SK-N-SH (cell line): ENCODE results near the gene ZFAND6. TPM values are rescaled to one million over a fixed set of nuclear protein-coding genes. Genes with fewer than 3 reads are reported as not detected.

ENCODE experiments used
- CTCF ChIA-PET: fragments of 300-600, 350-600 bp; formaldehyde crosslinking; extraction: SDS; loops from one replicate; lab custom pipeline; 2021; lab: Yijun Ruan, JAX
- POLR2A ChIA-PET: fragments of 350-600 bp; sonication (Branson Sonifier 250); formaldehyde crosslinking; extraction: SDS; loops from one replicate; lab custom pipeline; 2020; ENCODE audit warnings: antibody characterized with exemption, inconsistent platforms; lab: Yijun Ruan, JAX
- DNase-seq: peaks from one replicate; pipeline ENCODE4 v3.0.0; 2012
- H2AFZ ChIP-seq: fragments of 200-600 bp; sonication (generic); 2 replicates; pipeline ENCODE4 v1.8.1; 2016; ENCODE audit warnings: antibody characterized with exemption, mild to moderate bottlenecking, low read depth
- H3F3A ChIP-seq: fragments of 200-600 bp; sonication (generic); replicated peaks from 2 replicates; pipeline ENCODE3; 2016; ENCODE audit warnings: antibody characterized with exemption, mild to moderate bottlenecking; ENCODE audit not compliant: insufficient read depth
- H3K27ac ChIP-seq, 2 experiments: fragments of 200-500 bp in 1 of 2; fragments of 200-600 bp in 1 of 2; sonication (Bioruptor generic) in 1 of 2; sonication (generic), shearing (Covaris generic) in 1 of 2; 2 replicates each; pipeline versions ENCODE4 v1.5.1 to v1.6.1; 2014 to 2016; ENCODE audit warnings: low read depth in 2 of 2, inconsistent platforms in 1 of 2, low read length in 1 of 2, mild to moderate bottlenecking in 1 of 2, mixed read lengths in 1 of 2
- H3K27me3 ChIP-seq: fragments of 200-600 bp; sonication (generic), shearing (Covaris generic); 2 replicates; pipeline ENCODE4 v1.6.1; 2016; ENCODE audit warnings: mixed run types; ENCODE audit not compliant: insufficient read depth
- H3K36me3 ChIP-seq, 2 experiments: fragments of 200-500 bp in 1 of 2; fragments of 200-600 bp in 1 of 2; sonication (Bioruptor generic) in 1 of 2; sonication (generic) in 1 of 2; replicated peaks in 1 of 2; 2 replicates each; pipeline versions ENCODE3 to v1.5.1; 2014 to 2016; ENCODE audit warnings: low read length in 1 of 2, mild to moderate bottlenecking in 1 of 2; ENCODE audit not compliant: insufficient read depth in 2 of 2, control insufficient read depth in 1 of 2
- H3K4me1 ChIP-seq, 2 experiments: fragments of 200-500 bp in 1 of 2; fragments of 200-600 bp in 1 of 2; sonication (Bioruptor generic) in 1 of 2; sonication (generic), shearing (Covaris generic) in 1 of 2; 2 replicates each; pipeline versions ENCODE4 v1.5.1 to v1.6.1; 2014 to 2016; ENCODE audit warnings: low read depth in 1 of 2, low read length in 1 of 2, mixed run types in 1 of 2; ENCODE audit not compliant: insufficient read depth in 2 of 2, control insufficient read depth in 1 of 2
- H3K4me2 ChIP-seq: fragments of 200-600 bp; sonication (generic), shearing (Covaris generic); 2 replicates; pipeline ENCODE4 v1.6.1; 2017; ENCODE audit warnings: mixed run types
- H3K4me3 ChIP-seq, 2 experiments: fragments of 200-500 bp in 1 of 2; fragments of 200-600 bp in 1 of 2; sonication (Bioruptor generic) in 1 of 2; sonication (generic), shearing (Covaris generic) in 1 of 2; 2 replicates each; pipeline versions ENCODE4 v1.5.1 to v1.8.1; 2014 to 2016; ENCODE audit warnings: low read depth in 2 of 2, inconsistent platforms in 1 of 2, low read length in 1 of 2, mild to moderate bottlenecking in 1 of 2, mixed read lengths in 1 of 2, moderate library complexity in 1 of 2
- H3K79me2 ChIP-seq: fragments of 200-600 bp; sonication (generic); 2 replicates; pipeline ENCODE4 v1.8.1; 2017; ENCODE audit warnings: mild to moderate bottlenecking; ENCODE audit not compliant: insufficient read depth
- H3K9ac ChIP-seq: fragments of 200-600 bp; sonication (generic); 2 replicates; pipeline ENCODE4 v1.6.1; 2017; ENCODE audit warnings: mixed run types
- H3K9me2 ChIP-seq: fragments of 200-600 bp; sonication (generic); 2 replicates; pipeline ENCODE4 v1.6.1; 2017; ENCODE audit warnings: mixed run types
- H3K9me3 ChIP-seq: fragments of 200-600 bp; sonication (generic); 2 replicates; pipeline ENCODE4 v1.6.1; 2017; ENCODE audit warnings: mixed run types, mild to moderate bottlenecking, moderate library complexity
- H4K20me1 ChIP-seq: fragments of 200-600 bp; sonication (generic); 2 replicates; pipeline ENCODE4 v1.6.1; 2017; ENCODE audit warnings: mild to moderate bottlenecking, mixed run types; ENCODE audit not compliant: insufficient read depth
- CHD2 ChIP-seq: fragments of 150-350 bp; IDR thresholded peaks from 2 replicates; pipeline ENCODE4 v1.6.1; 2018; ENCODE audit warnings: low read length; ENCODE audit not compliant: partially characterized antibody
- EP300 ChIP-seq, 2 experiments: IDR thresholded peaks; 2 replicates each; pipeline versions ENCODE4 v1.4.0 to v1.6.1; 2012; ENCODE audit warnings: borderline replicate concordance in 1 of 2, low read depth in 1 of 2, low read length in 1 of 2
- FOXM1 ChIP-seq: IDR thresholded peaks from 2 replicates; pipeline ENCODE4 v1.4.0; 2012; ENCODE audit warnings: low read depth, mild to moderate bottlenecking
- GABPA ChIP-seq: IDR thresholded peaks from 2 replicates; pipeline ENCODE4 v1.4.0; 2012; ENCODE audit warnings: low read depth, mild to moderate bottlenecking
- MXI1 ChIP-seq: IDR thresholded peaks from 2 replicates; pipeline ENCODE4 v1.6.1; 2012; ENCODE audit warnings: mild to moderate bottlenecking, low read depth, low read length, improper control_type of control experiment
- NFIC ChIP-seq: IDR thresholded peaks from 2 replicates; pipeline ENCODE4 v1.4.0; 2012; ENCODE audit warnings: borderline replicate concordance
- NRF1 ChIP-seq: IDR thresholded peaks from 2 replicates; pipeline ENCODE4 v1.6.1; 2012; ENCODE audit warnings: low read depth, mild to moderate bottlenecking, low read length
- POLR2AphosphoS5 ChIP-seq: IDR thresholded peaks from 2 replicates; pipeline ENCODE4 v1.6.1; 2012; ENCODE audit warnings: low read depth, low read length
- RCOR1 ChIP-seq: fragments of 150-350 bp; IDR thresholded peaks from 2 replicates; pipeline ENCODE4 v1.6.1; 2017; ENCODE audit warnings: antibody characterized with exemption, low read length
- RFX5 ChIP-seq: IDR thresholded peaks from 2 replicates; pipeline ENCODE4 v1.6.1; 2012; ENCODE audit warnings: mild to moderate bottlenecking, improper control_type of control experiment, low read length
- RXRA ChIP-seq: IDR thresholded peaks from 2 replicates; pipeline ENCODE4 v1.4.0; 2012; ENCODE audit warnings: low read depth, mild to moderate bottlenecking, borderline replicate concordance
- SIN3A ChIP-seq: IDR thresholded peaks from 2 replicates; pipeline ENCODE4 v1.6.1; 2012; ENCODE audit warnings: low read depth, mild to moderate bottlenecking, low read length, moderate library complexity, borderline replicate concordance
- SMC3 ChIP-seq: IDR thresholded peaks from 2 replicates; pipeline ENCODE4 v1.6.1; 2012; ENCODE audit warnings: low read depth, low read length, improper control_type of control experiment
- TEAD4 ChIP-seq: IDR thresholded peaks from 2 replicates; pipeline ENCODE4 v1.4.0; 2012; ENCODE audit warnings: mild to moderate bottlenecking, borderline replicate concordance; ENCODE audit not compliant: insufficient read depth
- WGBS: methylation state at CpG from one replicate; pipeline ENCODE4 v1.1.6; 2017; ENCODE audit warnings: low lambda C conversion rate; 5-methylcytosine and 5-hydroxymethylcytosine counted together
- polyA plus RNA-seq, 3 experiments: library from polyadenylated mRNA; depleted of rRNA; stranded (reverse); fragments of >200 nt; gene quantifications; 2 replicates each; pipeline ENCODE4 v1.2.3, GENCODE V29; 2012
- TF ChIP-seq, protein P1 (sequence below): IDR thresholded peaks from 2 replicates; pipeline ENCODE4 v1.4.0; 2012; ENCODE audit warnings: low read depth, borderline replicate concordance
- TF ChIP-seq, protein P2 (sequence below): IDR thresholded peaks from 2 replicates; pipeline ENCODE4 v1.4.0; 2012; ENCODE audit warnings: low read depth
- TF ChIP-seq, protein P3 (sequence below): IDR thresholded peaks from 2 replicates; pipeline ENCODE4 v1.6.1; 2012; ENCODE audit warnings: mild to moderate bottlenecking, low read depth, low read length, moderate library complexity

Gene ZFAND6
- polyA plus RNA-seq, 1 of the 3 experiments (the other 2 are of a cell fraction) = 90.1 TPM

DNA sequence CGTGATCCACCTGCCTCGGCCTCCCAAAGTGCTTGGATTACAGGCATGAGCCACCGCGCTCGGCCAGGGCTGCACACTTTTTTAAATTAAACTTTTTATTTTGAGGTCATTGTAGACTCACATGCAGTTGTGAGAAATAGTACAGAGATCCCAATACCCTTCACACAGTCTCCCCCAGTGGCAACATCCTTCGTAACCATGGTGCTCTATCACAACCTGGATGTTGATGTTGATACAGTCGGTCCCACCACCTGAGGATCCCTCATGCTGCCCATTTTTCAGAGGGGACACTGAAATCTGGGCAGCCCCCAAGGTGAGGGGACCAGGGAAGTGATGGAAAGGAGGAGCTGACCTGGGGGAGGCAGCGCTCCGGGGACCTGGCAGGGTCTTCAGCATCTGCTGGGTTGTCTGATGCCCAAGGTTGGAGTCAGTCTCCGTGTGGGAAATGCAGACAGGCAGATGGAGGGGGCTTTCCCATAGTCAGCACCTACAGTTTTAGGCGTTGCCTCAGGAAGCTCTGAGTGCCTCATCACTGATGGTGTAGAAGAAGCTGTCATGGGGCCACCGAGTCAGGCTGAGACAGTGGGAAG lies 110.4 kb downstream of the ZFAND6 start:
- no peaks in the 10 kb centered on the region for H3K9me3 ChIP-seq
- no peaks in the 10 kb centered on the region for H4K20me1 ChIP-seq
- ChIA-PET POLR2A (no interaction called here), CTCF (interaction anchor here (1.4 kb wide), 1 partner anchor 830 kb away, joined by 3 read pairs; no protein-coding TSS in a partner anchor)
- H3K27me3 ChIP-seq = no peaks in the 10 kb centered on the region
- H3K79me2 ChIP-seq = no peaks in the 10 kb centered on the region
- H3K4me1 ChIP-seq = peaks cover 0 to 13% of the 10 kb centered on the region in 2 experiments; a peak in 2 of 4 replicates
- 89% methylated on average over 12 of the region's 12 CpGs for WGBS
- no peak overlapping the region for H3K4me3 ChIP-seq
- no peak overlapping the region for H2AFZ ChIP-seq
- peaks cover 16% of the 10 kb centered on the region for H3F3A ChIP-seq
- no peak for DNase-seq
- no peak for TF ChIP-seq FOXM1
- no peak for TF ChIP-seq RFX5
- TF ChIP-seq NRF1 = no peak
- no peak for TF ChIP-seq NFIC
- no peak for TF ChIP-seq POLR2AphosphoS5
- no peak for TF ChIP-seq GABPA
- no peak for TF ChIP-seq RCOR1
- no peak for TF ChIP-seq EP300 (IDR thresholded peaks at IDR 0.05; ENCODE audit: borderline replicate concordance in 1 of 2, low read depth in 1 of 2, low read length in 1 of 2)
- no peak for TF ChIP-seq CHD2
- TF ChIP-seq, protein P1, sequence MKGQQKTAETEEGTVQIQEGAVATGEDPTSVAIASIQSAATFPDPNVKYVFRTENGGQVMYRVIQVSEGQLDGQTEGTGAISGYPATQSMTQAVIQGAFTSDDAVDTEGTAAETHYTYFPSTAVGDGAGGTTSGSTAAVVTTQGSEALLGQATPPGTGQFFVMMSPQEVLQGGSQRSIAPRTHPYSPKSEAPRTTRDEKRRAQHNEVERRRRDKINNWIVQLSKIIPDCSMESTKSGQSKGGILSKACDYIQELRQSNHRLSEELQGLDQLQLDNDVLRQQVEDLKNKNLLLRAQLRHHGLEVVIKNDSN = no peak
- H3K4me2 ChIP-seq = no peak overlapping the region
- no peaks in the 10 kb centered on the region for H3K9me2 ChIP-seq
- H3K27ac ChIP-seq = no peak overlapping the region
- no peak overlapping the region for H3K9ac ChIP-seq
- H3K36me3 ChIP-seq = peaks cover 0 to 6% of the 10 kb centered on the region in 2 experiments

DNA sequence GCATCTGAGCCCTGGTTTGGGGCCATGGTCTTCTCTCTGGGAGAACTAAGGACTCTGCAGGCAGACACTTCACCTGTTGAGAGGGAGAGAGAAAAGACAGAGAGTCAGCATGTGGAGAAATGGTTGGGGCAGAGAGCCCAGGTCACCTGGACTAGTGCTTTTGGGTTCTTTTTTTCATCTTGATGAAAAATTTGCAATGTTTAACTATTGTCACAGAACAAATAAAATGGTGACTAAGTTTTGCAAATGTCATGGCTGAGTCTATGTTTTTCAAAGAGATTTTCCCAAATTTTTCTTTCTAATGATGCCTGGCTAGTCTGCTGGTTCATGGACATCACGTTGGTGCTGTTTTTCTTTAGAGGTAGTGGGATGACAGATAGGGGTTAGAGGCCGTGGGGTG lies 111.1 kb downstream of the ZFAND6 start:
- H4K20me1 ChIP-seq = no peaks in the 10 kb centered on the region
- no peaks in the 10 kb centered on the region for H3K9me2 ChIP-seq
- H2AFZ ChIP-seq = no peak overlapping the region
- 72% methylated on average over 2 of the region's 2 CpGs for WGBS
- no peaks in the 10 kb centered on the region for H3K27me3 ChIP-seq
- no peaks in the 10 kb centered on the region for H3K79me2 ChIP-seq
- H3K4me3 ChIP-seq = no peak overlapping the region
- H3K9me3 ChIP-seq = no peaks in the 10 kb centered on the region
- peaks cover 16% of the 10 kb centered on the region for H3F3A ChIP-seq
- no peak overlapping the region for H3K4me2 ChIP-seq
- H3K9ac ChIP-seq = no peak overlapping the region
- CTCF ChIA-PET = interaction anchor here (1.4 kb wide), 1 partner anchor 830 kb away, joined by 3 read pairs; no protein-coding TSS in a partner anchor
- peaks cover 0 to 14% of the 10 kb centered on the region in 2 experiments; a peak in 2 of 4 replicates for H3K4me1 ChIP-seq
- POLR2A ChIA-PET = no interaction called here
- H3K36me3 ChIP-seq = peaks cover 0 to 6% of the 10 kb centered on the region in 2 experiments
- no peak overlapping the region for H3K27ac ChIP-seq
- no peak for DNase-seq
- TF ChIP-seq, protein P2, sequence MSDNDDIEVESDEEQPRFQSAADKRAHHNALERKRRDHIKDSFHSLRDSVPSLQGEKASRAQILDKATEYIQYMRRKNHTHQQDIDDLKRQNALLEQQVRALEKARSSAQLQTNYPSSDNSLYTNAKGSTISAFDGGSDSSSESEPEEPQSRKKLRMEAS = no peak
- TF ChIP-seq SIN3A (no peak), MXI1 (no peak), SMC3 (no peak), TEAD4 (no peak), RXRA (no peak)
- TF ChIP-seq, protein P3, sequence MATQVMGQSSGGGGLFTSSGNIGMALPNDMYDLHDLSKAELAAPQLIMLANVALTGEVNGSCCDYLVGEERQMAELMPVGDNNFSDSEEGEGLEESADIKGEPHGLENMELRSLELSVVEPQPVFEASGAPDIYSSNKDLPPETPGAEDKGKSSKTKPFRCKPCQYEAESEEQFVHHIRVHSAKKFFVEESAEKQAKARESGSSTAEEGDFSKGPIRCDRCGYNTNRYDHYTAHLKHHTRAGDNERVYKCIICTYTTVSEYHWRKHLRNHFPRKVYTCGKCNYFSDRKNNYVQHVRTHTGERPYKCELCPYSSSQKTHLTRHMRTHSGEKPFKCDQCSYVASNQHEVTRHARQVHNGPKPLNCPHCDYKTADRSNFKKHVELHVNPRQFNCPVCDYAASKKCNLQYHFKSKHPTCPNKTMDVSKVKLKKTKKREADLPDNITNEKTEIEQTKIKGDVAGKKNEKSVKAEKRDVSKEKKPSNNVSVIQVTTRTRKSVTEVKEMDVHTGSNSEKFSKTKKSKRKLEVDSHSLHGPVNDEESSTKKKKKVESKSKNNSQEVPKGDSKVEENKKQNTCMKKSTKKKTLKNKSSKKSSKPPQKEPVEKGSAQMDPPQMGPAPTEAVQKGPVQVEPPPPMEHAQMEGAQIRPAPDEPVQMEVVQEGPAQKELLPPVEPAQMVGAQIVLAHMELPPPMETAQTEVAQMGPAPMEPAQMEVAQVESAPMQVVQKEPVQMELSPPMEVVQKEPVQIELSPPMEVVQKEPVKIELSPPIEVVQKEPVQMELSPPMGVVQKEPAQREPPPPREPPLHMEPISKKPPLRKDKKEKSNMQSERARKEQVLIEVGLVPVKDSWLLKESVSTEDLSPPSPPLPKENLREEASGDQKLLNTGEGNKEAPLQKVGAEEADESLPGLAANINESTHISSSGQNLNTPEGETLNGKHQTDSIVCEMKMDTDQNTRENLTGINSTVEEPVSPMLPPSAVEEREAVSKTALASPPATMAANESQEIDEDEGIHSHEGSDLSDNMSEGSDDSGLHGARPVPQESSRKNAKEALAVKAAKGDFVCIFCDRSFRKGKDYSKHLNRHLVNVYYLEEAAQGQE = no peak
- TF ChIP-seq, all 33 proteins: peak for 0
